Subcutaneous abdominal adipose tissue (tissue), 5 donors: ENCODE measurements around the gene MYD88.
"Not testable (repeated sequence)": the region's sequence is repeated elsewhere in the genome, so short reads cannot be mapped to it uniquely, and the experiment has no call there.

Experiments used
- H3K27ac ChIP-seq: one replicate; pipeline ENCODE4 v1.7.0; 2013; ENCODE audit warnings: low read depth, mild to moderate bottlenecking, inconsistent platforms, low read length, moderate library complexity
- H3K27me3 ChIP-seq, 5 donors: one replicate each; pipeline ENCODE4 v1.7.0; 2013; ENCODE audit warnings: low read length in 5 of 5, inconsistent platforms in 1 of 5; ENCODE audit not compliant: control insufficient read depth in 5 of 5, insufficient read depth in 4 of 5
- H3K36me3 ChIP-seq, 5 donors: one replicate each; pipeline ENCODE4 v1.7.0; 2013; ENCODE audit warnings: low read length in 5 of 5; ENCODE audit not compliant: control insufficient read depth in 5 of 5, insufficient read depth in 5 of 5
- H3K4me1 ChIP-seq, 5 donors: one replicate each; pipeline ENCODE4 v1.7.0; 2013; ENCODE audit warnings: low read length in 5 of 5, mild to moderate bottlenecking in 3 of 5, moderate library complexity in 1 of 5; ENCODE audit not compliant: control insufficient read depth in 5 of 5, insufficient read depth in 5 of 5
- H3K4me3 ChIP-seq, 5 donors: one replicate each; pipeline ENCODE4 v1.7.0; 2013; ENCODE audit warnings: low read length in 5 of 5, low read depth in 1 of 5
- H3K9ac ChIP-seq, 5 donors: one replicate each; pipeline ENCODE4 v1.7.0; 2013; ENCODE audit warnings: low read length in 5 of 5, mild to moderate bottlenecking in 4 of 5, moderate library complexity in 3 of 5
- H3K9me3 ChIP-seq, 5 donors: one replicate each; pipeline ENCODE4 v1.7.0; 2013; ENCODE audit warnings: low read length in 5 of 5; ENCODE audit not compliant: control insufficient read depth in 5 of 5
- donor health status: healthy.
- donor health status: healthy.
- donor health status: healthy.
- donor health status: healthy.
- donor health status: healthy.

The MYD88 gene

GRCh38 chr3:38133557-38134405 lies 4.7 kb upstream of the MYD88 start:
- Histone ChIP-seq H3K9ac (peak overlapping the region in 1 of 5 donors; percentile 64), H3K27me3 (peaks cover 0 to 3% (median 0%) of the 10 kb centered on the region in 5 donors), H3K4me3 (no peak overlapping the region), H3K27ac (peak overlapping the region; percentile 81), H3K4me1 (peaks cover 8 to 80% (median 71%) of the 10 kb centered on the region in 5 donors), H3K36me3 (peaks cover 0 to 61% (median 50%) of the 10 kb centered on the region in 5 donors), H3K9me3 (no peaks in the 10 kb centered on the region)

GRCh38 chr3:38134517-38135143 lies 3.8 kb upstream of the MYD88 start:
- Histone ChIP-seq H3K36me3 (peaks cover 0 to 52% (median 43%) of the 10 kb centered on the region in 5 donors), H3K27ac (peak overlapping the region; percentile 81), H3K4me1 (peaks cover 12 to 82% (median 71%) of the 10 kb centered on the region in 5 donors)
- H3K9ac ChIP-seq, H3K9me3 ChIP-seq, H3K4me3 ChIP-seq, H3K27me3 ChIP-seq: not testable (repeated sequence)

- Histone ChIP-seq H3K27ac (peak overlapping the region; percentile 98), H3K4me1 (peaks cover 16 to 82% (median 66%) of the 10 kb centered on the region in 5 donors), H3K36me3 (peaks cover 0 to 47% (median 39%) of the 10 kb centered on the region in 5 donors), H3K9ac (peak overlapping the region; percentile 68 to 93 (median 89)), H3K4me3 (peak overlapping the region; percentile 84 to 94 (median 91))
- H3K9me3 ChIP-seq, H3K27me3 ChIP-seq: not testable (repeated sequence)
Measured at GRCh38 chr3:38135621-38136277, 2.7 kb upstream of the MYD88 start.

- peak overlapping the region; percentile 84 to 94 (median 91) for H3K4me3 ChIP-seq
- peaks cover 16 to 79% (median 63%) of the 10 kb centered on the region in 5 donors for H3K4me1 ChIP-seq
- H3K27me3 ChIP-seq: peaks cover 0 to 3% (median 0%) of the 10 kb centered on the region in 5 donors
- peak overlapping the region; percentile 68 to 93 (median 89) for H3K9ac ChIP-seq
- no peaks in the 10 kb centered on the region for H3K9me3 ChIP-seq
- H3K36me3 ChIP-seq: peaks cover 0 to 47% (median 39%) of the 10 kb centered on the region in 5 donors
- H3K27ac ChIP-seq: peak overlapping the region; percentile 98
Measured at GRCh38 chr3:38136393-38136776, 2.1 kb upstream of the MYD88 start.

GRCh38 chr3:38136777-38137614 lies 1.5 kb upstream of the MYD88 start, which contains the start of gene ACAA1:
Gene ACAA1, minus strand, starts transcription at chr3:38137127. Its CDS starts 92 bp downstream, at chr3:38137035.
- H3K4me1 ChIP-seq: peaks cover 16 to 79% (median 63%) of the 10 kb centered on the region in 5 donors
- H3K27me3 ChIP-seq: peaks cover 0 to 3% (median 0%) of the 10 kb centered on the region in 5 donors
- H3K27ac ChIP-seq: peak within 1 kb of the TSS; percentile 98
- peaks cover 0 to 47% (median 39%) of the 10 kb centered on the region in 5 donors for H3K36me3 ChIP-seq
- H3K9me3 ChIP-seq: no peaks in the 10 kb centered on the region
- peak within 1 kb of the TSS; percentile 89 to 95 (median 92) for H3K9ac ChIP-seq
- H3K4me3 ChIP-seq: peak within 1 kb of the TSS; percentile 85 to 94 (median 91)

GRCh38 chr3:38137615-38138348 lies 679 bp upstream of the MYD88 start:
- Histone ChIP-seq H3K4me3 (peak overlapping the region; percentile 80 to 94 (median 91)), H3K9me3 (no peaks in the 10 kb centered on the region), H3K27me3 (peaks cover 0 to 3% (median 0%) of the 10 kb centered on the region in 5 donors), H3K4me1 (peaks cover 16 to 72% (median 58%) of the 10 kb centered on the region in 5 donors), H3K36me3 (peaks cover 0 to 45% (median 35%) of the 10 kb centered on the region in 5 donors), H3K9ac (peak overlapping the region; percentile 86 to 95 (median 92)), H3K27ac (peak overlapping the region; percentile 98)

GRCh38 chr3:38139191-38139590 lies 730 bp downstream of the MYD88 start:
- peaks cover 0 to 3% (median 0%) of the 10 kb centered on the region in 5 donors for H3K27me3 ChIP-seq
- no peaks in the 10 kb centered on the region for H3K9me3 ChIP-seq
- H3K9ac ChIP-seq: peak overlapping the region; percentile 68 to 95 (median 90)
- H3K4me3 ChIP-seq: peak overlapping the region; percentile 80 to 94 (median 91)
- peaks cover 16 to 63% (median 51%) of the 10 kb centered on the region in 5 donors for H3K4me1 ChIP-seq
- peaks cover 0 to 31% (median 21%) of the 10 kb centered on the region in 5 donors for H3K36me3 ChIP-seq
- H3K27ac ChIP-seq: peak overlapping the region; percentile 98

GRCh38 chr3:38139652-38140051 lies 1.2 kb downstream of the MYD88 start:
- peaks cover 16 to 60% (median 50%) of the 10 kb centered on the region in 5 donors for H3K4me1 ChIP-seq
- H3K27ac ChIP-seq: no peak overlapping the region
- peaks cover 0 to 29% (median 21%) of the 10 kb centered on the region in 5 donors for H3K36me3 ChIP-seq

More at GRCh38 chr3:38139652-38140051, 1.2 kb downstream of the MYD88 start:
- Histone ChIP-seq H3K9me3 (no peaks in the 10 kb centered on the region), H3K4me3 (peak overlapping the region; percentile 80 to 94 (median 91)), H3K9ac (peak overlapping the region in 4 of 5 donors; percentile 4 to 95 (median 66)), H3K27me3 (peaks cover 0 to 3% (median 0%) of the 10 kb centered on the region in 5 donors)
